Measurements from ENCODE around the gene TMEM94.

DNA sequence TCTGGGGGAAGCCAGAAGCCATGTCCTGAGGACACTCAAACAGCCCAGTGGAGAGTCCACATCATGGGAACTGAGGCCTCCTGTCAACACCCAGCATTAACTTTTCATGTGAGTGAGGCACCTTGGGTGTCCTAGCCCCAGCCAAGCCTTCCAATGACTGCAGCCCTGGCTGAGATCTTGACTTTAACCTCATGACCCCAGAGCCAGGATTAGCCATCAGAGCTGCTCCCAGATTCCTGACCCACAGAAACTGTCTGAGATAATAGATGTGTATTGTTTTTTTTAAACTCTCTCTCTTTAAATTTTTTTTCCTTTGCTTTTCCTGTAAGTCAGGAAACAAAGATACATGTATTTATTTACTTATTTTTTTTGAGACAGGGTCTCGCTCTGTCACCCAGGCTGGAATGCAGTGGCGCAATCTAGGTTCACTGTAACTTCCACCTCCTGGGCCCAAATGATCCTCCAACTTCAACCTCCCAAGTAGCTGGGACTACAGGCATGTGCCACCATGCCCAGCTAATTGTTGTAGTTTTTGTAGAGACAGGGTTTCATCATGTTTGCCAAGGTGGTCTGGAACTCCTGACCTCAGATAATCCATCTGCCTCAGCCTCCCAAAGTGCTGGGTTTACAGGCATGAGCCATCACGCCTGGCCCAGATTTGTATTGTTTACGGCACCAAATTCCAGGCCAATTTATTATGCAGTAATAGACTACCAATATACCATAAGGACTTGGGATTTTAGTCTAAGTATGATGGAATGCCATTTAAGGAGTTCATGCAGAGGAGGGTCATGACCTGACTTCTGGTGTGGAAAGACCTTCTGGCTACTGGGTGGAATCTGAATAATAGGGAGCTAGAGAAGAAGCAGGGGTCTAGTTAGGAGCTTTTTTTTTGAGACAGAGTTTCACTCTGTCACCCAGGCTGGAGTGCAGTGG is 14.0 kb upstream of the TMEM94 start:
- no peak for TF ChIP-seq RCOR1 (IDR thresholded peaks at IDR 0.05; ENCODE audit: low read depth, low read length)
- TF ChIP-seq, protein P1, sequence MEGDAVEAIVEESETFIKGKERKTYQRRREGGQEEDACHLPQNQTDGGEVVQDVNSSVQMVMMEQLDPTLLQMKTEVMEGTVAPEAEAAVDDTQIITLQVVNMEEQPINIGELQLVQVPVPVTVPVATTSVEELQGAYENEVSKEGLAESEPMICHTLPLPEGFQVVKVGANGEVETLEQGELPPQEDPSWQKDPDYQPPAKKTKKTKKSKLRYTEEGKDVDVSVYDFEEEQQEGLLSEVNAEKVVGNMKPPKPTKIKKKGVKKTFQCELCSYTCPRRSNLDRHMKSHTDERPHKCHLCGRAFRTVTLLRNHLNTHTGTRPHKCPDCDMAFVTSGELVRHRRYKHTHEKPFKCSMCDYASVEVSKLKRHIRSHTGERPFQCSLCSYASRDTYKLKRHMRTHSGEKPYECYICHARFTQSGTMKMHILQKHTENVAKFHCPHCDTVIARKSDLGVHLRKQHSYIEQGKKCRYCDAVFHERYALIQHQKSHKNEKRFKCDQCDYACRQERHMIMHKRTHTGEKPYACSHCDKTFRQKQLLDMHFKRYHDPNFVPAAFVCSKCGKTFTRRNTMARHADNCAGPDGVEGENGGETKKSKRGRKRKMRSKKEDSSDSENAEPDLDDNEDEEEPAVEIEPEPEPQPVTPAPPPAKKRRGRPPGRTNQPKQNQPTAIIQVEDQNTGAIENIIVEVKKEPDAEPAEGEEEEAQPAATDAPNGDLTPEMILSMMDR (IDR thresholded peaks at IDR 0.05) = no peak
- TF ChIP-seq MYC (IDR thresholded peaks at IDR 0.05; ENCODE audit: borderline replicate concordance, low read length) = no peak
- TF ChIP-seq CHD4 (IDR thresholded peaks at IDR 0.05; ENCODE audit: borderline replicate concordance) = no peak
- TF ChIP-seq, protein P2, sequence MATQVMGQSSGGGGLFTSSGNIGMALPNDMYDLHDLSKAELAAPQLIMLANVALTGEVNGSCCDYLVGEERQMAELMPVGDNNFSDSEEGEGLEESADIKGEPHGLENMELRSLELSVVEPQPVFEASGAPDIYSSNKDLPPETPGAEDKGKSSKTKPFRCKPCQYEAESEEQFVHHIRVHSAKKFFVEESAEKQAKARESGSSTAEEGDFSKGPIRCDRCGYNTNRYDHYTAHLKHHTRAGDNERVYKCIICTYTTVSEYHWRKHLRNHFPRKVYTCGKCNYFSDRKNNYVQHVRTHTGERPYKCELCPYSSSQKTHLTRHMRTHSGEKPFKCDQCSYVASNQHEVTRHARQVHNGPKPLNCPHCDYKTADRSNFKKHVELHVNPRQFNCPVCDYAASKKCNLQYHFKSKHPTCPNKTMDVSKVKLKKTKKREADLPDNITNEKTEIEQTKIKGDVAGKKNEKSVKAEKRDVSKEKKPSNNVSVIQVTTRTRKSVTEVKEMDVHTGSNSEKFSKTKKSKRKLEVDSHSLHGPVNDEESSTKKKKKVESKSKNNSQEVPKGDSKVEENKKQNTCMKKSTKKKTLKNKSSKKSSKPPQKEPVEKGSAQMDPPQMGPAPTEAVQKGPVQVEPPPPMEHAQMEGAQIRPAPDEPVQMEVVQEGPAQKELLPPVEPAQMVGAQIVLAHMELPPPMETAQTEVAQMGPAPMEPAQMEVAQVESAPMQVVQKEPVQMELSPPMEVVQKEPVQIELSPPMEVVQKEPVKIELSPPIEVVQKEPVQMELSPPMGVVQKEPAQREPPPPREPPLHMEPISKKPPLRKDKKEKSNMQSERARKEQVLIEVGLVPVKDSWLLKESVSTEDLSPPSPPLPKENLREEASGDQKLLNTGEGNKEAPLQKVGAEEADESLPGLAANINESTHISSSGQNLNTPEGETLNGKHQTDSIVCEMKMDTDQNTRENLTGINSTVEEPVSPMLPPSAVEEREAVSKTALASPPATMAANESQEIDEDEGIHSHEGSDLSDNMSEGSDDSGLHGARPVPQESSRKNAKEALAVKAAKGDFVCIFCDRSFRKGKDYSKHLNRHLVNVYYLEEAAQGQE (IDR thresholded peaks at IDR 0.05) = no peak
- TF ChIP-seq EP300 (IDR thresholded peaks at IDR 0.05) = peak in 1 of 2 experiments; percentile 30; a peak in 1 of 5 replicates
- no peak for TF ChIP-seq CHD2 (IDR thresholded peaks at IDR 0.05; ENCODE audit: low read length, partially characterized antibody)
- TF ChIP-seq RFX5 (IDR thresholded peaks at IDR 0.05) = no peak
- TF ChIP-seq, protein P3, sequence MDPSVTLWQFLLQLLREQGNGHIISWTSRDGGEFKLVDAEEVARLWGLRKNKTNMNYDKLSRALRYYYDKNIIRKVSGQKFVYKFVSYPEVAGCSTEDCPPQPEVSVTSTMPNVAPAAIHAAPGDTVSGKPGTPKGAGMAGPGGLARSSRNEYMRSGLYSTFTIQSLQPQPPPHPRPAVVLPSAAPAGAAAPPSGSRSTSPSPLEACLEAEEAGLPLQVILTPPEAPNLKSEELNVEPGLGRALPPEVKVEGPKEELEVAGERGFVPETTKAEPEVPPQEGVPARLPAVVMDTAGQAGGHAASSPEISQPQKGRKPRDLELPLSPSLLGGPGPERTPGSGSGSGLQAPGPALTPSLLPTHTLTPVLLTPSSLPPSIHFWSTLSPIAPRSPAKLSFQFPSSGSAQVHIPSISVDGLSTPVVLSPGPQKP (IDR thresholded peaks at IDR 0.05; ENCODE audit: low read depth, low read length) = no peak
- TF ChIP-seq HOXA7 (CRISPR knock-in tag; IDR thresholded peaks at IDR 0.05) = no peak
- TF ChIP-seq MAZ (IDR thresholded peaks at IDR 0.05; ENCODE audit: borderline replicate concordance, low read depth, low read length) = no peak
- no peak for TF ChIP-seq JUN (IDR thresholded peaks at IDR 0.05)

Data from A549 (cell line).